Inflammatory macrophage (primary cell): ENCODE measurements around the gene PLXDC1.
A peak's percentile ranks its signal among the peaks of the same experiment; 100 is the strongest.
"Not testable (repeated sequence)": the region's sequence is repeated elsewhere in the genome, so short reads cannot be mapped to it uniquely, and the experiment has no call there.

ENCODE experiments used
- DNase-seq, 2 donors: peaks; one replicate each; pipeline ENCODE4 v3.0.0-alpha.2; 2020 to 2022

Gene PLXDC1

GRCh38 chr17:39057701-39058206, 93.7 kb downstream of the PLXDC1 start:
- no peak for DNase-seq

- no peak for DNase-seq
These were observed 97.3 kb downstream of the PLXDC1 start for GRCh38 chr17:39054111-39054645.

- DNase-seq = not testable (repeated sequence)
These were observed 99.0 kb downstream of the PLXDC1 start for GRCh38 chr17:39052423-39052822.

- no peak for DNase-seq
These were observed 100.3 kb downstream of the PLXDC1 start for GRCh38 chr17:39051001-39051585.

GRCh38 chr17:39045948-39046679, 105.3 kb downstream of the PLXDC1 start:
- no peak for DNase-seq

- no peak for DNase-seq
These were observed 115.4 kb downstream of the PLXDC1 start for GRCh38 chr17:39036009-39036408.

- DNase-seq = not testable (repeated sequence)
These were observed 115.9 kb downstream of the PLXDC1 start for GRCh38 chr17:39035578-39035977.

GRCh38 chr17:39028690-39029089, 122.7 kb downstream of the PLXDC1 start:
- no peak for DNase-seq

- no peak for DNase-seq
These were observed 123.9 kb downstream of the PLXDC1 start for GRCh38 chr17:39027455-39028035.

- DNase-seq = no peak
These were observed 124.4 kb downstream of the PLXDC1 start for GRCh38 chr17:39026980-39027451.

GRCh38 chr17:39026346-39026745, 125.1 kb downstream of the PLXDC1 start:
- not testable (repeated sequence) for DNase-seq

GRCh38 chr17:39022924-39023323, 128.5 kb downstream of the PLXDC1 start:
- DNase-seq = no peak

GRCh38 chr17:39020037-39020436, 131.4 kb downstream of the PLXDC1 start:
- DNase-seq = not testable (repeated sequence)

GRCh38 chr17:39018267-39019134, 132.9 kb downstream of the PLXDC1 start:
- peak; percentile 61 to 72 for DNase-seq

- peak; percentile 57 to 70 for DNase-seq
These were observed 135.0 kb downstream of the PLXDC1 start for GRCh38 chr17:39016193-39017153.

GRCh38 chr17:39015546-39015935, 135.9 kb downstream of the PLXDC1 start:
- DNase-seq = no peak

GRCh38 chr17:39014795-39015545, 136.5 kb downstream of the PLXDC1 start:
- peak; percentile 65 to 79 for DNase-seq

- DNase-seq = peak; percentile 58 to 67
These were observed 137.2 kb downstream of the PLXDC1 start for GRCh38 chr17:39014044-39014794.
